Peyer's patch (tissue), 4 donors: ENCODE results near the gene CFAP119.

Experiments used
- CTCF ChIP-seq, 6 experiments: fragments of 450-650 bp in 4 of 6; fragments of 200-600 bp in 2 of 6; sonication (generic) in 1 of 6; IDR thresholded peaks; one replicate each; pipeline ENCODE4 v1.5.1; 2017 to 2019; ENCODE audit warnings: antibody characterized with exemption in 6 of 6, mild to moderate bottlenecking in 3 of 6, moderate library complexity in 1 of 6
- POLR2A ChIP-seq, 2 donors: fragments of 450-650 bp; IDR thresholded peaks; one replicate each; pipeline ENCODE4 v1.5.1; 2017; ENCODE audit warnings: antibody characterized with exemption in 2 of 2, mild to moderate bottlenecking in 2 of 2, moderate library complexity in 2 of 2

- no peak for TF ChIP-seq CTCF (IDR thresholded peaks at IDR 0.05)
- TF ChIP-seq POLR2A (IDR thresholded peaks at IDR 0.05): no peak
Measured at GRCh38 chr16:30766933-30767284, 5.0 kb upstream of the CFAP119 start.
